Mesodermal cell (in vitro differentiated cells): ENCODE measurements around the gene GAGE13.
"Not testable (repeated sequence)": the region's sequence is repeated elsewhere in the genome, so short reads cannot be mapped to it uniquely, and the experiment has no call there.

ENCODE experiments used
- H3K27ac ChIP-seq: 2 replicates; pipeline ENCODE4 v1.7.0; 2013; ENCODE audit warnings: mild to moderate bottlenecking, low read depth, low read length, moderate library complexity; ENCODE audit not compliant: severe bottlenecking
- H3K36me3 ChIP-seq: 2 replicates; pipeline ENCODE4 v1.7.1; 2013; ENCODE audit warnings: mild to moderate bottlenecking, low read length, moderate library complexity; ENCODE audit not compliant: control insufficient read depth, insufficient read depth
- H3K4me1 ChIP-seq: one replicate; pipeline ENCODE4 v1.7.1; 2013; ENCODE audit warnings: mild to moderate bottlenecking, low read length; ENCODE audit not compliant: insufficient read depth, control insufficient read depth, poor library complexity, severe bottlenecking
- H3K4me3 ChIP-seq: 2 replicates; pipeline ENCODE4 v1.7.0; 2013; ENCODE audit warnings: low read length, control low read depth, mild to moderate bottlenecking; ENCODE audit not compliant: insufficient read depth, poor library complexity, severe bottlenecking; ENCODE audit errors: extremely low read depth
- H3K9me3 ChIP-seq: 2 replicates; pipeline ENCODE4 v1.7.1; 2013; ENCODE audit warnings: mild to moderate bottlenecking, low read length, moderate library complexity; ENCODE audit not compliant: control insufficient read depth
- WGBS, 2 experiments: methylation state at CpG; one replicate each; pipeline ENCODE4 v1.1.5; 2013; ENCODE audit warnings: missing lambda C conversion rate in 2 of 2; ENCODE audit not compliant: insufficient coverage in 2 of 2; 5-methylcytosine and 5-hydroxymethylcytosine counted together

Gene GAGE13

GRCh38 chrX:49300703-49301102, 30.7 kb upstream of the GAGE13 start:
- Histone ChIP-seq H3K4me1 (no peaks in the 10 kb centered on the region), H3K9me3 (no peaks in the 10 kb centered on the region), H3K36me3 (no peaks in the 10 kb centered on the region), H3K27ac (no peak overlapping the region), H3K4me3 (no peak overlapping the region)
- no CpG with 5 or more reads among the region's 1 CpG for WGBS, 2 experiments

GRCh38 chrX:49303346-49303745, 28.0 kb upstream of the GAGE13 start, which contains the start of gene GAGE10:
TSS of gene GAGE10 (plus strand) at chrX:49303646. CDS start at chrX:49304860, 1,214 bp downstream.
- no peaks in the 10 kb centered on the region for H3K9me3 ChIP-seq
- no peaks in the 10 kb centered on the region for H3K4me1 ChIP-seq
- no peak within 1 kb of the TSS for H3K4me3 ChIP-seq
- 88% methylated on average over 3 of the region's 15 CpGs; no CpG with 5 or more reads in 1 of the 2 experiments for WGBS, 2 experiments
- H3K36me3 ChIP-seq = no peaks in the 10 kb centered on the region
- H3K27ac ChIP-seq = no peak within 1 kb of the TSS

GRCh38 chrX:49307775-49308174, 23.6 kb upstream of the GAGE13 start:
- not testable (repeated sequence) for H3K9me3 ChIP-seq, H3K27ac ChIP-seq, H3K36me3 ChIP-seq, H3K4me1 ChIP-seq, H3K4me3 ChIP-seq
- no CpG with 5 or more reads among the region's 2 CpGs for WGBS, 2 experiments

- WGBS, 2 experiments = 82 to 93% methylated on average over 4 to 11 of the region's 15 CpGs
- Histone ChIP-seq H3K36me3 (no peaks in the 10 kb centered on the region), H3K27ac (no peak overlapping the region), H3K4me1 (no peaks in the 10 kb centered on the region), H3K9me3 (no peaks in the 10 kb centered on the region), H3K4me3 (no peak overlapping the region)
Observed at GRCh38 chrX:49308604-49309269, 22.6 kb upstream of the GAGE13 start.

GRCh38 chrX:49309401-49309981, 21.9 kb upstream of the GAGE13 start:
- H3K4me3 ChIP-seq = no peak overlapping the region
- H3K9me3 ChIP-seq = no peaks in the 10 kb centered on the region
- H3K36me3 ChIP-seq = no peaks in the 10 kb centered on the region
- 0% methylated on average over 2 of the region's 8 CpGs; no CpG with 5 or more reads in 1 of the 2 experiments for WGBS, 2 experiments
- no peak overlapping the region for H3K27ac ChIP-seq
- no peaks in the 10 kb centered on the region for H3K4me1 ChIP-seq

- H3K9me3 ChIP-seq = no peaks in the 10 kb centered on the region
- no peaks in the 10 kb centered on the region for H3K36me3 ChIP-seq
- no peaks in the 10 kb centered on the region for H3K4me1 ChIP-seq
- 35 to 56% methylated on average over 3 to 6 of the region's 18 CpGs for WGBS, 2 experiments
- H3K27ac ChIP-seq = no peak overlapping the region
- no peak overlapping the region for H3K4me3 ChIP-seq
Observed at GRCh38 chrX:49310371-49310770, 21.0 kb upstream of the GAGE13 start.

GRCh38 chrX:49312176-49312575, 19.2 kb upstream of the GAGE13 start:
- no peaks in the 10 kb centered on the region for H3K36me3 ChIP-seq
- no peak overlapping the region for H3K4me3 ChIP-seq
- no peak overlapping the region for H3K27ac ChIP-seq
- no peaks in the 10 kb centered on the region for H3K4me1 ChIP-seq
- H3K9me3 ChIP-seq = no peaks in the 10 kb centered on the region
- 44% methylated on average over 1 of the region's 2 CpGs; no CpG with 5 or more reads in 1 of the 2 experiments for WGBS, 2 experiments

- H3K36me3 ChIP-seq = no peaks in the 10 kb centered on the region
- 100% methylated on average over 2 of the region's 4 CpGs for WGBS, 2 experiments
- H3K9me3 ChIP-seq = no peaks in the 10 kb centered on the region
- no peaks in the 10 kb centered on the region for H3K4me1 ChIP-seq
- no peak overlapping the region for H3K4me3 ChIP-seq
- no peak overlapping the region for H3K27ac ChIP-seq
Observed at GRCh38 chrX:49316085-49316484, 15.3 kb upstream of the GAGE13 start.

GRCh38 chrX:49321737-49322136, 9.6 kb upstream of the GAGE13 start, which contains the start of gene GAGE12J:
TSS of gene GAGE12J (plus strand) at chrX:49322037. CDS start at chrX:49323194, 1,157 bp downstream.
- not testable (repeated sequence) for H3K27ac ChIP-seq, H3K36me3 ChIP-seq, H3K9me3 ChIP-seq, H3K4me3 ChIP-seq, H3K4me1 ChIP-seq
- no CpG with 5 or more reads among the region's 16 CpGs for WGBS, 2 experiments

GRCh38 chrX:49322266-49322665, 9.1 kb upstream of the GAGE13 start:
- not testable (repeated sequence) for H3K4me1 ChIP-seq, H3K27ac ChIP-seq, H3K36me3 ChIP-seq, H3K4me3 ChIP-seq, H3K9me3 ChIP-seq
- no CpG with 5 or more reads among the region's 27 CpGs for WGBS, 2 experiments

GRCh38 chrX:49323735-49324134, 7.6 kb upstream of the GAGE13 start:
- not testable (repeated sequence) for H3K36me3 ChIP-seq, H3K4me1 ChIP-seq, H3K9me3 ChIP-seq, H3K4me3 ChIP-seq, H3K27ac ChIP-seq
- no CpG with 5 or more reads among the region's 7 CpGs for WGBS, 2 experiments
